Stimulated activated CD4-positive, alpha-beta T cell treated with anti-CD3 and anti-CD28 coated beads, Interleukin-4, amount 100 ng/mL, for 48 hours (primary cell): ENCODE results near the gene ASB4.

Experiments
- DNase-seq, 2 donors: peaks; one replicate each; pipeline ENCODE4 v3.0.0-alpha.2; 2020; ENCODE audit warnings: low read depth in 2 of 2

The ASB4 gene

DNA sequence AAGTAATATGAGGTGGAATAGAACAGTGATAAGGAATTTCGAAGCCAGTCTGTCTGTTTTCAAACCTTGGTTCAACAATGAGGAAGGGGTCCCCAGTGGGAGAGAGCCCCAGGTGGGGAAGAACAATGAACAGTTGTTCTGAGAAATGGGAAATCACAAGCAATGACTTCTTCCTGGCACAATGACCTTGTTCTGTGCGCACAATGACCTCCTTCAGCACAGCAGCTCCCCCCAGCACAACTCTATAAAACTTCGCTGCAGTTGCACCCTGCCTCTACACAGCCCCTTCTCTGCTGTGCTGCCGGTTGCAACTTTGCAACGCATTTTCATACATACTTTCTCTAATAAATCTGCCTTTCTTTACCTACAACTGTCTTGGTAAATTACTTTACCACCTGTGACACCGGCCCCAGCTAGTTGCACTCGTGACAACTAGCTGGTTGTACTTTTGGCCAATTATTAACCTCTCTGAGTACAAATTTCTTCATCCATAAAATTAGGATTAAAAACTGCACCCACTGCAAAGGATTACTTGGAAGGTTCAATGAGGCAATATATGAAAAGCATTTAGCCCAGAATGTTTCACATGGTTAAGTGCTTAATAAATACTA is 40.5 kb downstream of the ASB4 start:
- no peak for DNase-seq

DNA sequence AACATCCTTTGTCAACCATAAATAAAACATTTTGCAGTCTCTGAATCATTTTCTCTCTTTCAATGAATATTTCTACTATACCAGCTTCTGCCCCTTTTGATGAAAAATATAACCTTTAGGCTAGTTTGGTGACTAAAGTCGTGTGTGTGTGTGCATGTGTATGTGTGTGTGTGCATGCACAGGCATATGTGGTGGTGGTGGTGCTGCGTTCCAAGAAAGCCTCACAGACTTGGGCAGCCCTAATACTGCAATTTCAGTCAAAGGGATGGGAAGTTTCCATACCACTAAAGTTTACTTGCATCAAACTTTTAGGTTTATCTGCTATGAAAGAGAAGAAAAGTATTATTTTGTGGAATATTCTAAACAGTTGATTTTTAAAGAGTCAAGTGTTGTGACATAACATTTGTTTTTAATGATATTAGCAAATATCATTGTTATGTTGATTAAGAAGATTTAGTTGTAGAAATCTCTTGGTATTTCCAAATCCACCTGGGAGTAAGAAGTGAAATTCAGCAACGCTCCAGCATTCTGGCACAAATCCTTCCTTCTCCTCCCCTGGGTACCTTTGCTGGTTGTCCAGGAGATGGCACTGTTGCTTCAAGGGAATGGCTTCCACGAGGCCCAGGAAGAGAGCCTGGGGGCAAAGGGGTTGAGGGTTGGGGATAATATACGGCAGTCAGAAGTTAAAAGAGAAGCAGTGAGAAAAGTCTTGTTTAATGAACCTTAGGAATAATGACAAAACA is 41.5 kb downstream of the ASB4 start:
- no peak for DNase-seq

DNA sequence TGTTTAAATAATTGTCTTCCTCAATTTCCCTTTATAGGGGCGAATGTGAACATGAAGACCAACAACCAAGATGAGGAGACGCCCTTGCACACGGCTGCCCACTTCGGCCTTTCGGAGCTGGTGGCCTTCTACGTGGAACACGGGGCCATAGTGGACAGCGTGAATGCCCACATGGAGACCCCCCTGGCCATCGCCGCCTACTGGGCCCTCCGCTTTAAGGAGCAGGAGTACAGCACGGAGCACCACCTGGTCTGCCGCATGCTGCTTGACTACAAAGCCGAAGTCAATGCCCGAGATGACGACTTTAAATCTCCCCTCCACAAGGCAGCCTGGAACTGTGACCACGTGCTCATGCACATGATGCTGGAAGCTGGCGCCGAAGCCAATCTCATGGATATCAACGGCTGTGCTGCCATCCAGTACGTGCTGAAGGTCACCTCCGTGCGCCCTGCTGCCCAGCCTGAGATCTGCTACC is 42.1 kb downstream of the ASB4 start:
- no peak for DNase-seq

DNA sequence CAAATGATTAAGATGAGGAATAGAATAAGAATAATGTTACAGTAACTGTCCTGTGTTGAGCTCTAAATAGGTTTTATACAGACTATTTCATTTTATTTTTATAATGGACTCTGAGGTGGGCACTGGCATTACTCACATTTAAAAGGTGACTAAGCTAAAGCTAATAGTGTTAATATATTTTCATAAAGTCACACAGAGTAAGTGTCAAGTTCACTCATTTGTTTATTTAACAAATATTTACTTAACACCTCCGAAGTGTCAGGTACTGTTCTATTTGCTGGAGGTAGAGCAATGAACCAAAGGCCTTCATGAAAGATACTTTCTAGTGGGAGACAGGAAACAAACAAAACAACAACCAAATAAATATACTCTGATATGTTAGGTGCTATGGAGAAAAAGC is 44.0 kb downstream of the ASB4 start:
- DNase-seq = no peak

DNA sequence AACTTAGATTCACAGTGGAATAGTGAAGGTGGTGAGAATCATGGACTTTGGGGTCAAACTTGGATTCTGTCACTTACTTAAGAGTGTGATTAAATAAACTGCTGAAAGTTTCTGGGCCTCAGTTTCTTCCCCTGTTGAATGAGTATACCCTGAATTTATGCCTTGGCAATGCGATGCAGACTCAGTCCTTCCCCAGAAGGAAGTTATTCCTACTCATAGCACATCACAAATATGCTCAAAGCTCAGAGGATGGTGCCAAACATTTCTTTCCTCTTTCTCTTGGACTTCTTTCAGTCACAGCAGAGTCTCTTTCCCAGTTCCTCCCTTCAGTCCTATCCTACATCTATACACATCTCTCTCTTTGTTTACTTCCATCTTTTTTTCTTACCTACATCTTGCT is 45.1 kb downstream of the ASB4 start:
- DNase-seq = no peak

DNA sequence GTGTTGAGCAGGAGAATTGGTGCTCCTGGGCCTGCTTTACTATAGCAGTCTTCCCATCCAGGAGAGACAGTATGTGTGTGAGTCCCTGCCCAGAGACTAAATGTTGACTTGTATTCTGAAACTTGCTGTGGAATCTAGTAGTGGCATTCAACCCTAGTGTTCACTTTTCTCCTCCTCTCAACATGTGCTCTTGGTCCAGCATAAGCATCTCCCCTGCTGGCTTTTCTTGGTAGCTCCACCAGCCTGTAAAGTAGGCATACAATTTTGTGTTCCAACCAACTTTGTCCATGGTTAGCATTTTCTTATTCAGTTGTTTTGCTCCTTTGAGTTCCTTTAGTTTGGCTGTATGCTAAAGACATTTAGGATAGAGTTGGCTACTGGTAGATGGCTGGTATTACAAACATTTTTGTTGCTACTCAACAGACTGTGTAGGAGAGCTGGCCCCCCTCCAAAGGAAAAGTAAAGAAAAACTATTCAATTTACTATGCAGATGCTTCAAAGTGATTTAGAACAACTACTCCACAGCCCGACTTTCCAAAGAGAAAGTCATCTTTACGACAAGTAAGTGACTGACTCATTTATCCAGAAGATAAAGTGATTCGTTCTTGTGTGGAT is 46.0 kb downstream of the ASB4 start:
- no peak for DNase-seq

DNA sequence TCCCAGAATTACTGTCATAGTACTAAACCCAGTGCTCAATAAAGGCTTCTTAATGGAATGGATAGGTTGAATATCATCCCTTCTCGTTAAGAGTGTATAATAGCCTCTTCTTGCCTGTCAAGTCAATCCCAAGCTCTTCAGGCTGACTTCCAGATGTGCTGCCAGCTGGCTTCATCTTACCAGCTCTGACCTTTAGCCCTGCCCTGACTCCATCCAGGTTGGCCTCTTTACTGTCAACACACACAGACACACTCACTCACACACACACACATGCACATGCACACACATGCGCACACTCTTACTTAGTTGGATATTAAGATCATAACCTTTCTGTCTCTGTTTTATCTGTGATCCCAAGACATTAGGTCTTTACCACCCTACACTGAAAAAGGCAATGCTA is 49.1 kb downstream of the ASB4 start:
- DNase-seq = no peak

DNA sequence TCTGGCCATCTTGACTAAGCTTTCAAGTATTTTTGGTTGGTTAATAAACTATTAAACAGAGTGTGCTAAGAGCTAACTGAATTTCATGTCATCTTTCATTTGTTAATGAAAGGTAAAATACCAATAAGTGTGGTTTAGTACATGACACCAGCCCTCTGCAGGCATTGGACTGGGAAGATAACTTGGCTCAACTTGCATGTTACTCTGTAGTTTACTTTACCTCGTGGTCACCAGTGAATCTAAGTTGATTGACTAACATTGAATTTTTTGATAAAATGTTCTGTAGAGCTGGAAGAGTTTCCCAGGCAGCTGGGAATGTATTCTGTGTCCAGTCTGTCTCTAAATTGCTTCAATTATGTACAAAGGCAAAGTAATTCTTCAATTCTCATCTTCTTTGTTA is 49.9 kb downstream of the ASB4 start:
- no peak for DNase-seq

DNA sequence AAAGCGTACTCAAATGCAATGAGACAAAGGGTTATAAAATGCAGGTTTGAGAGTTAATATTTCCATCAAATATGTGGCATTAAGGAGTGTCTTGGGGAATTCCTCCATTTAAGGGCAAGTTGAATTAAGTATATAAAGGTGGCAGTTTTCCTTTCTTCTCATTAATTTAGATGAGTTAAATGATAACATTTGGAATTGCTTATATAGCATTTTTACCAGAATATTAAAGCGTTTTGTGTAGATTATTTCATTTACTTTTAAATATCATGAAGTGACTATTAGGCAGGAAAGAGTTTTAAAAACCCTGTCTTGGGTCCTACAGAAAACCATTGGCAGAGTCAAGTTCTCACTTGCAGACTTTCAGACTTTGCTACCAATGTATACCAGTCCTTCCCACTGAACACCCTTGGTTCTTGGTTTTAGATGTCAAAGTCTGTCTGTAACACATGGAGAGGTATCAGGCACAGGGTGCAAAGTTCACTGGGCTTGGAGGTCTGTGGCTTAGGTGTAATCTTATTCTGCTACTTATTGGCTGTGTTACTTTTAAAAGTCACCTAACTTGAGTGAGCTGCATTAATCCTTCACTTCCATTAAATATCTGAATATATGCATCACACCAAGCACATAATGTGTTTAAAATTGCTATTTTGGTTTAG is 51.0 kb downstream of the ASB4 start:
- no peak for DNase-seq

DNA sequence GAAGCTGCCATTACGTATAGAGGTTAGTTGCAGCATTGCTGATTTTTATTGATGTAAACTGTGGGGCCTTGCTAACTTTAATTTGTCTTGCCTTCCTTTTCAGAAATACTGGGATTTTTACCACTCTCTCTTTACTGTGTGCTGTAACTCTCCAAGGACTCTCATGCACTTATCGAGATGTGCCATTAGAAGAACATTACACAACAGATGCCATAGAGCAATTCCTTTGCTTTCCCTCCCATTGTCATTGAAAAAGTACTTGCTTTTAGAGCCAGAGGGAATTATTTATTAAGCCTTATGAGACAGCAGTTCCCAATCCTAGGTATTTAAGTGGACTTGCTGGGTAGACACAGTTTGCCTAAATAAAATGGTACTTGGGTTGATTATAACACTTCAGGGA is 51.7 kb downstream of the ASB4 start:
- no peak for DNase-seq

DNA sequence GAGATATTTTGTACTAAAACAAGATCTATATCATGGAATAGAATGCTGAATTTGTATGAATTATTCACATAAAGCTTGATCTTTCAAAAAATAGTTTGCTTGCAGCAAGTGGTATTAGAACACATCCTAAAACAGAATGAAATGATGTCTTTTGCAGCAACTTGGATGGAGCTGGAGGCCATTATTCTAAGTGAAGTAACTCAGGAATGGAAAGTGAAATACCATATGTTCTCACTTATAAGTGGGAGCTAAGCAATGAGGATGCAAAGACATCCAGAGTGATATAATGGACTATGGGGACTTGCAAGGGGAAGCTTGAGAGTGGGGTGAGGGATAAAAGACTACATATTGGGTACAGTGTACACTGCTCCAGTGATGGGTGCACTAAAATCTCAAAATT is 53.7 kb downstream of the ASB4 start:
- no peak for DNase-seq

DNA sequence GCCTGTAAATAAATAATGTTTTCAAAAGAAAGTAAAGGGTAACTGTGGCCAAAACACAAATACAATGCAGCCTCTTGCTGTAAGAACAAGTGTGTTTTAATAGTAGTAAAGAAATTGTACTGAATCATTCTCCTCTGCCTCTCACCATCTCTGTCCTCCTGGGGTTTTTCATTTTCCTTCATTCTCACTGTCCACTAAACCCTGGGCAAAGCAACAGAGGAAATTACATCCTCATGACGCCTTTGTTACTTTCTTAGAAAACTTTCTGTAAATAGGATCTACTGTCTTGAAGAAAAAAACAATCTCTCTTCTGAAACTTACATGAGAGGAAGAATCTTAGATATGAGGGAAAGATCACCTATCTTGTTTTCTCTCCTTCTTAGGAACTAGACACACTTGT is 54.6 kb downstream of the ASB4 start:
- no peak for DNase-seq

DNA sequence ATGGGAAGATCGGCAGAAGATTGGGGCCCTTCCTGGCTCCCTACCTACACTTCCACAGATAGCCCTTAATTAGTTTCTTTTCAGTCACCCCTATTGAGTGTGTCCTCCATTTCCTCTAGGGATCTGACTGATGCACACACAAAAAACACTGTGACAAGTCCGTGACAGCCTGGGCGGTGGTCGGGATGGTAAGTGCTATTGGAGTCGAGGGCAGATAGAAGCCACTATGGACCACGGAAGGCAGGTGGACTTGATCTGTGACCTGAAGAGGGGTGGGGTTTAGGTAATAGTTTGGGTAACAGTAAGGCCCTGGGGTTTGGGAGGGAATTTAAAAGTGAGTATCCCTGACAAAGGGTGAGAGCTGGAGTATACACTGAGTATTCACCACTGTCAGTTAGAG is 57.6 kb downstream of the ASB4 start:
- DNase-seq = no peak

DNA sequence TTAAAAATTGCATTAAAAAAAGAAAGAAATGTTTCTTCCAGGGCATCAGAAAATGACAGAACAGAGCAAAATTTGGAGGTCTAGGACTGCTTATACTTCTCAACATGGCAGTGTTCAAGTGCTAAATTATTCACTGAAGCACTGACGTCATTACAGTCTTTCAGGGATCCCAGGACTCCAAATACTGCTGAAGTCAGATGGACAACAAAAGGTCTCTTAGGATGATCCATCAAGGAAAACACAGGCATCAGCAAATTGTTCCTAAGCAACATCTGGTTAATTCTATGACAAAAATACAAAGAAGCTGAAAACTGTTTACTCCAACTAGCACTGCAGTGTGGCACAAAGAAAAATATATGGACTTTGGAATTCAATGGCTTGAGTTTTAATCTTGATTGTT is 58.4 kb downstream of the ASB4 start:
- no peak for DNase-seq

DNA sequence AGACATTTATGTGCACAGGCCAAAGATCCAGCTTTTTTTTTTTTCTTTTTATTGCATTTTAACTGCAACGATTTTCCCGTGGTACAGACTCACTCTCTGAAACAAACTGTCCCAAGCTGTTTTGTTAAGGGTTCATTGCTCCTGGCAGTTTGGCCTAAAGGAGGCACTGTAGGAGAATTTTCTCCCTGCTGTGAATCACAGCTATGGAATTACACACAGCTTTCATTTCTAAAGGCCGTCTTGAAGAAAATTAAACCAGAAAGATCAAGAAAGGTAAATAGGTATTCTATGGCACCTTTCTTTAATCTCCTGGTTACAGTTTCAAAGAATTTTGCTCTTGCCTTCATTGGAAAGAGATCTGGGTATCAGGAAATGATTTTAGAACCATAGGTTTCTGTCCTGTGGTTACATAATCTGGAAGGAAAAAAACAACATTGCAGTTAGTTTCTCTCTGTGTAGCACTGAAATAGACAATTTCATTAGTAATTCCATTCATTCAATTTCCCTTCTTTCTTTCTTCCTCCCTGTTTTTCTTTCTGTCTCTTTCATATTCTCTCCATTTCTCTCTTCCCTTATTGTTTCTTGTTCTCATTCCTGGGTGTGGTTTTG is 59.4 kb downstream of the ASB4 start:
- no peak for DNase-seq

DNA sequence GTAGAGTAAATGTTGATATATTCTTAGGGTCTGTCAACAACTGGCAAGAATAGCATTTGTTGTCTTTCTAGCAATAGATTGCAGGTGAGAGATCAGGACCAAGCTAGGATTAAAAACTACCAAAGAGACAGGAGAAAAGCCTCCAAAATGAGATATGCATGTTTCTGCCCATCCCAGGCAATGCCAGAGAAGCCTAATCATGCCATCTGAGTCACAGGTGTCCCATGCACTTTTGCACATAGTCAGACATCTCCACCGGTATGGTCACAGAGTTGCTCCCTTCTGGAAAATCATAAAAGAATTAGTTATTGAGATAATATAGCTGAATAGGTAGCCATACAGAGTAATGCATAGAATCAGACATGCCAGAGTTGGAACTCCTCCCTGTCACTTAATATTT is 59.9 kb downstream of the ASB4 start:
- no peak for DNase-seq

DNA sequence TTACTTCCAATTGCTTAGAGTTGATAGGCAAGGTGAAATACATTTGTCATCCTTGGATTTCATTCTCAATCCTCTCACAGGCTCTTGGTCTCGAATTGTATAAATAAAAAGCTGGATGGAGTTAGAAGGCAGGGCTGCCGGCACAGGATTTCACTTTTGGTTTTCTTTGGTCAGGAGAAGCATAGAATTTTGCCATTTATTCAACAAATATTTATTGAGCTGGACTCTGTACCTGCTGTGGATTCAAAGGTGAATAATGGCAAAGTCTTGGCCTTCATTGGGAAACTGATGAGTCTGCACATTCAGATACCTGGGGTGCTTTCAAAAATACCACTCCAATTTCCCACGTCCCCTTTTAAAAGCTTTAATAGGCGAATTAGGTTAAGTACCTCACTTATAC is 60.9 kb downstream of the ASB4 start:
- no peak for DNase-seq

DNA sequence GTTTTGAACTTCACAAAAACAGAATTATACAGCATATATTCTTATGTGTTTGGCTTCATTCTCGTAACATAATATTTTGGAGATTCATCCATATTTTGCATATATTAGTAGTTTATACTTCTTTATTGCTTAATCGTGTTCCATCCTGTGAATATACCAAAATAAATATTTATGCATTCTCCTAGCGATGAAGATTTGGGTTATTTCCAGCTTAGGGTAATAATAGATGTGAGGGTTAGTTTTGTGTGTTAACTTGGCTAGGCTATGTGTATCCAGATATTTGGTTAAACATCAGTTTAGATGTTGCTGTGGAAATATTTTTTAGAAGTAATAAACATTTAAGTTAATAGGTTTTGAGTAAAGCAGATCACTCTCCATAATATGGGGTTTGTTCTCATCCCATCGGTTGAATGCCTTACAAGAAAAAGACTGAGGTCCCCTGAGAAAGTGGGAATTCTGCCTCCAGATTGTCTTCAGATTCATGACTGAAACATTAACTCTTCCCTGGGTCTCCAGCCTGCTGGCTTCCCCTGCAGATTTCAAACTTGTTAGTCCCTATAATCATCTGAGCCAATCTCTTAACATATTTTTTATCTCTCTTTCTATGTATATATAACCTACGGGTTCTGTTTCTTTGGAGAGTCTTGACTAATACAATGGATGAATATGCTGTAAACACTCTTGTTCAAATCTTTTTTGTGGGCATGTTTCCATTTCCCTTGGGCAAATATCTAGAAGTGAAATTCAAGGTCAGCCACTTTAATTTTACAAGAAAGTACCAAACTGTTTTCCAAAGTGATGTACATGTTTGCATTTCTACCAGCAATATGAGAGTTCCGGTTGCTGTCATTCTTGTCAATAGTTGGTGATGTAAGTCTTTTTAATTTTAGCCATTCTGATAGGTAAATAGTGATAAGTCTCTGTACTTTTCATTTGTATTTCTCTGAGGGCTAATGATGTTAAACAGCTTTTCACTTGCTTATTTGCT is 61.9 kb downstream of the ASB4 start:
- no peak for DNase-seq

DNA sequence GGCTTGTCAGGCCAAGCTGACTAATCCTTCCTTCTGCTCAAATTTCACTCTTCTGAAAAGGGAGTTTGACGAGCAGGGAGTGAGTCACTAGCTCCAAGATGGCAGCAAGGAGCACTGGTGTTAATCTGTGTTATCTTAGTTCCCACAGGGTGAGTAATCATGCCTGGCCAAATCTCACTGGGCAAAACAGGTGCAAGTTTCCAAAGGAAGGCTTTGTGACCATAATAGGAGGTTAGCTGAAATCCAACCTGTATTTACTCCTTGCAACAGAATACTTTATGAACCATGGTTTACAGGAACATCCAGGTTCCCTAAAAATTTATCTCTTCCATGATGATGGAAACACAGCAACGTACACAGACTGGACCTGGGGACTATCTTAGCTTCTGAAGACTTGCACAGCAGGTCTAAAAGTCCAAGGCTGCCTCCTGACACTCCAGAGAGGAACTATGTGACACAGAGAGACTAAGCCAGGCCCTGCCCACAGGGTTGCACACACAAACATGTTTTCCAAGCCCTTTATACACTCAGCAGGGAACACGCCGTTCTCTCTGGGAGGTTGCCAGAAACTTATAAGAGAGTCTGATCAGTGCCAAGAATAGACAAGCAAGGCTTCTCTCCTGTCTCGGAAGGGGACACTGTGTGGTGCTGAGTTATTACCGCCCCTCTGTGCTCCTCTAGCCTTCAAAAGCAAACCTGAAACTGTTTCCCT is 64.2 kb downstream of the ASB4 start:
- no peak for DNase-seq

DNA sequence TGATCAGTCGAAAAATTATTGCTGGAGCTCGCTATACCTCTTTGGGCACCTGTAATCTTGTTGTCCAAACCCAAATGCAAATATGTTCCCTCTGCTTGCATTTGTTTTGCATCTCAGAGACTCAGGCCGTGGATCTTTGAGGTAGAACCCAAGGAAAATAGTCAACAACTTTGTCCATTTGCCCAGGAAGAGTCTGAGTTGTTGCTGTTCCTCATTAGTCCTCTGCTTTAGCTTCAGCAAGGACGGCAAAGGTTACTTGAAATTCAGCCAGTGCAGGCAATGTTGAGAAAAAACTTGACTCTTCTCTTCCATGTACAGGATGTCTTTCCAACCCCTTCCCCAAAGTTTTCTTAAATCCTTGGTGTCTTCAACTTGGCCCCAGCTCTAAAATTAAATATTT is 64.8 kb downstream of the ASB4 start:
- DNase-seq = no peak
